PC-3 (cell line): ENCODE results near the gene PMFBP1.

ENCODE experiments used
- CTCF ChIP-seq: fragments of 300-600 bp; sonication (generic); conservative IDR thresholded peaks from 2 replicates; pipeline ENCODE4 v1.5.1; 2017; ENCODE audit warnings: antibody characterized with exemption, low read depth, mild to moderate bottlenecking, low read length
- EZH2 ChIP-seq: fragments of 300-600 bp; sonication (generic); IDR thresholded peaks from one replicate; pipeline ENCODE4 v1.6.1; 2017; ENCODE audit warnings: antibody characterized with exemption, mild to moderate bottlenecking, low read length; ENCODE audit not compliant: unreplicated experiment

DNA sequence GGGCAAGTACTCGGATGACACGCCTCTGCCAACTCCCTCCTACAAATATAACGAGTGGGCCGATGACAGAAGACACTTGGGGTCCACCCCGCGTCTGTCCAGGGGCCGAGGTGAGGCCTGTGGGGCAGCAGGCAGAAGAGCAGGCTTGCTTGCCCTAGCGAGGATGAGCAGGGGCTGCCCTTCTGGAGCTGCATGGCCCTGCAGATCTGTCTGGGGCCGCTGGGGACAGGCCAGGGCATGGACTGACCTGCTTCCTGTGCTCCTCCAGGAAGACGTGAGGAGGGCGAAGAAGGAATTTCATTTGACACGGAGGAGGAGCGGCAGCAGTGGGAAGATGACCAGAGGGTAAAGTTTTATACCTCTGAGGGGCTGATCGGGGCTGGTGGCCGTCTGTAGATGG, 73.0 kb downstream of the PMFBP1 start:
- TF ChIP-seq EZH2 (no peak), CTCF (no peak)
